Putamen (tissue), 1 donor: ENCODE data around the gene ZBTB20.

Experiments
- DNase-seq: peaks from one replicate; pipeline ENCODE4 v3.0.0-alpha.2; 2016; ENCODE audit warnings: low spot score

The ZBTB20 gene

GRCh38 chr3:114471478-114471877, 675.6 kb downstream of the ZBTB20 start:
- DNase-seq = no peak

- DNase-seq = no peak
These were observed 678.0 kb downstream of the ZBTB20 start for GRCh38 chr3:114469070-114469469.

DNA sequence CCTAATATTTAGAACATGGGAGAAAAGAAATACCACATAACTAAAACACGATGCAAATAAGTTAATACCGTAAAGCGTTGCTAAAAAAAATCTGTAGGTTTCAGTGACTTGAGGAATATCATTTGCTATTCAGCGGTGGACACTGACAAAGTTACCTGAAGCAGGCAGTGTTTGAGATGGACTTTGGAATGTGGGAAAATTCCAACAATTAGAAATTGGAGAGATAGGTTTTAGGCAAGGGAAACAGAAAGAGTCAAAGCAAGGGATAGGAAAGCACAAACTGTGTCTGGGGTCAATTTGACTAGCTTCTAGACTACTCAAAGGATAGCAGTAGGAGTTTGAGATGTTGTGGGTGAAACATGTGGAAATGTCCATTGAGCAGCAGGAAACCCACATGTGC, 680.3 kb downstream of the ZBTB20 start:
- no peak for DNase-seq

- DNase-seq = no peak
These were observed 680.8 kb downstream of the ZBTB20 start for GRCh38 chr3:114466251-114466650.

GRCh38 chr3:114464548-114464947, 682.5 kb downstream of the ZBTB20 start:
- DNase-seq = no peak

- DNase-seq = no peak
These were observed 684.3 kb downstream of the ZBTB20 start for GRCh38 chr3:114462750-114463149.

DNA sequence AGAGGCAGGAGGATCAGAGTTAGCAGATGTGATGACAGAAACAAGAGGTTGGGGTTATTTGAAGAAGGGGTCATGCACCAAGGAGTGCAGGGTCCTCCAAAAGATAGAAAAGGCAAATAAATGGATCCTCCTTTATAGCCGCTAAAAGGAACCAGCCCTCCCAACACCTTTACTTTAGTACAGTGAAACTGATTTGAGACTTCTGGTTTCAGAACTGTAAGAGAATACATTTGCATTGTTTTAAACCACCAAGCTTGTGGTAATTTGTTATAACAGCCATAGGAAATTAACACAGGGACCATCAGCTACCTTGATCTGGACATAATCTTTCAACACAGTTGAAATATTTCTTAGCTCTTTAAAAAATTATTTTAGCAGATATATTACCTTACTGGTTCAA, 686.6 kb downstream of the ZBTB20 start:
- DNase-seq = no peak

- no peak for DNase-seq
These were observed 690.3 kb downstream of the ZBTB20 start for GRCh38 chr3:114456742-114457141.

DNA sequence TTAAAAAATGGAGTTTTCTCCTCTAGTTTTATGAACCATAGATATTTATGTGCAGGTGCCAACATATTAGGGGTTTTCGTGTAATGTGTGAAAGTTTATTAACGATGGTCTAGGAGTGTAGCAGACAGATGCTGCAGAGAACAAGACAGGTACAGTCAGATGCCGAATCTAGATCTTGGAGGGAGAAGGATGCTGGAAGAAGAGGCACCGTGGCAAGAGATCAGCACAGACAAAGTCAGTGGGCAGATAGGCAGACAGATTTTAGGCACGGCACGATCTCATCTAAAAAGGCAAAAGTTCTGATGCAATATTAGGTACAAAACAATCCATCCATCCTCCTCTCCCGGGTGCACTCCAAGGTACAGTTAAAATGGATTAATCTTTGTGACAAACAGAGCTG, 691.7 kb downstream of the ZBTB20 start:
- DNase-seq = peak; percentile 40

DNA sequence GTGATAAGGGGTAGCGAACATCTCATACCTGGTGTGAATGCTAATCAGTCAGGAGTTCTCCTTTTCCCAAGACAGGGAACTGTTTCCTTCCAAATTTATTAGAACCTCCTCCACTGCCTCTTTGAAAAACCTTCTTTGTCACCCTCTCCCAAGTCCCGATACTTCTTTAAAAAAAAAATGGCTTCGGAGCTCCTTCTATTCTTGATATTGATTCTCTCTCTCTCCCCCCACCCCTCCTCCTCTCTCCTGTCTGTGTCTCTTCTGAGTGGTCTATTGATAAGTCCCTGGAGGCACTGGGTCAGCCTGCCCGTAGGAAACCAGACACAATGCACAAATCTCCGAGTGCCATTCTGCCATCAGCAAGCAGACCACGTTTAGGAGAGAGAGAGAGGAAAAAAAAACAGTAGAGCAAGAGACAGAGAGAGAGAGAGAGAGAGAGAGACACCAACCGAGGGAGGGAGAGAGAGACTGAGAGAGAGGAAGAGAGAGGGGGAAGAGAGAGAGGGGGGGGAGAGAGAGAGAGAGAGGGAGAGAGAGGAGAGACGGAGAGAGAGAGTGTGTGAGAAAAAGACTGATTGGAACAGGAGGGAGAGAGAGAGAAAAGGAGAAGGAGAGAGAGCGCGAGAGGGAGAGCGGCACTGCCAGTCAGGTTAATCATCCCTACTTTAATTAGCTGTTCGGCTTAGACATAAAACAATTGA, 692.4 kb downstream of the ZBTB20 start:
- DNase-seq = peak; percentile 88

GRCh38 chr3:114453361-114453780, 693.7 kb downstream of the ZBTB20 start:
- peak; percentile 34 for DNase-seq

GRCh38 chr3:114452937-114453336, 694.2 kb downstream of the ZBTB20 start:
- DNase-seq = peak; percentile 27

- DNase-seq = peak; percentile 50
These were observed 694.8 kb downstream of the ZBTB20 start for GRCh38 chr3:114452256-114452655.

DNA sequence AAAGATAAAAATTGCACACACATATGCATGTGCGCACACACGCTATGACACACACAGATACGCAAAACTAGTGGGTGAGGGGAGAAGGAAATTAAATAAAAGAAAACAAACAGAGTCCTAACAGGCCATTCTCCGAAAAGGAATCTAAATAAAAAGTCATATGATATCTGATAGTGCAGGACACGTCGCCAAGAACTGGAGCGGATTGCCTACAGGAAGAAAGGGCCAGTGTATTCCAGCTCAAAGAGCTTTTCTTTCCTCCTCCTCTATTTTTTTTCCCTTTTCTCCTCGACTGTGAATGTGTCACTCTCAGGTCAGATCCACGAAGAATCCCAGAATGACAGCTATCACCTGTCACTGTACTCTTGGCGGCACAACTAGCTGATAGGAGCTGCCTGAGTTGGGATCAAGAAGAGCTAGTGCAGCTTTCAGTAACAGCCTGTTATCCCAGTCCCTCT, 695.5 kb downstream of the ZBTB20 start:
- peak; percentile 83 for DNase-seq

DNA sequence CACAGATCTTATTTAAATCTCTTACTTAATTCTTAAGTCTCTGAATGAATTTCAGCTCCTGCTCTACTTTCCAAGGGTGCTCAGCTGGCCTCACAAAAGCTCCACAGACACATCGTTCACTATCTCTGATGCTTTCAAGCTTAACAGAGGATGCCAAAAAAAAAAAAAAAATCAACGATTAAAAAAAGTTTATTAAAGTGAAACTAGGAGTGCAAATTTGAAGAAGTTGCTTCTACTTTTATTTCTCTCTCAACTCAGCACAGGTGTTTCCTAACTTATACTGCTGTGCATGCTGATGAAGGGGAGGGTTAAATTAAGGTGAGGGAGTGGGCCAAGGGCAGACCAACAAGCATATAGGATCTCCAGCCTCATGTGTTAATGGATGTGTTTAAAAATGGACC, 696.0 kb downstream of the ZBTB20 start:
- DNase-seq = peak; percentile 33

GRCh38 chr3:114450008-114450596, 697.0 kb downstream of the ZBTB20 start:
- DNase-seq = peak; percentile 30

- DNase-seq = no peak
These were observed 697.6 kb downstream of the ZBTB20 start for GRCh38 chr3:114449271-114450007.

- DNase-seq = peak; percentile 18
These were observed 699.1 kb downstream of the ZBTB20 start for GRCh38 chr3:114447950-114448479.

- peak; percentile 41 for DNase-seq
These were observed 699.5 kb downstream of the ZBTB20 start for GRCh38 chr3:114447545-114447944.

DNA sequence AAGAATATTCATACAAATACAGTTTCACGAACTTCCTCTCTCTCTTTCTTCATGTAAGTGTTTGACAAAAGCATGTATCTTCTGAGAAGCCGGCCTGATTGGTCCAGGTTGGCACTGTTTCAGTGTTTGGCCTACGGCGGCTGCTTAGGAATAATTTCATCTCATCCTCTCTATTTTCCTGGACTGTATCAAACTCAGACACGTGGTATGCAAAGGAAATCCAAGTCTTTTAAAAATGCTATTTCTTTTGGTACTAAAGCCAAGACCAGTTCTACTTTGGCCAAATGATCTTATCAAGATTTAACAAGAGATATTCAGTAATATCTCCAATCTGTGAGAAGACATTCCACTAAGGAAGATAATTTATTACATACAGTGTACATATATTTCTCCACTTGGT, 700.5 kb downstream of the ZBTB20 start:
- peak; percentile 42 for DNase-seq

DNA sequence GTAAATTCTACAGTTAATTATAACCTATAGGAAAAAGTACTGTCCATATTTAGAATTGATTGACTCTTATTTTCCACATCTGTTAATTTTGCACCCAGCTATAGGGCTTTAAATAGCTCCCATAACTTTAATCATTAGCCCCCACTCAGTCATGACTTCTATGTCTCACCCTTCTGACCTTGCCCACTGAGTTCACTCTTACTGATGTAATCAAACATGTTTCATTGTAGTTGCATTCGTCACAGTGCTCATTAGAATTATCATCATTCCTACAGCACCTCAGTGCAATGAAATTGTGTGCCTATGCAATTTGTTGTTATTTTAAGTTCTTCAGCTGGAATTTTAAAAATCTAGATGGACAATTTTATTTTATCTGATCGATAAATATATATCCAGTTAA, 701.9 kb downstream of the ZBTB20 start:
- DNase-seq = no peak

DNA sequence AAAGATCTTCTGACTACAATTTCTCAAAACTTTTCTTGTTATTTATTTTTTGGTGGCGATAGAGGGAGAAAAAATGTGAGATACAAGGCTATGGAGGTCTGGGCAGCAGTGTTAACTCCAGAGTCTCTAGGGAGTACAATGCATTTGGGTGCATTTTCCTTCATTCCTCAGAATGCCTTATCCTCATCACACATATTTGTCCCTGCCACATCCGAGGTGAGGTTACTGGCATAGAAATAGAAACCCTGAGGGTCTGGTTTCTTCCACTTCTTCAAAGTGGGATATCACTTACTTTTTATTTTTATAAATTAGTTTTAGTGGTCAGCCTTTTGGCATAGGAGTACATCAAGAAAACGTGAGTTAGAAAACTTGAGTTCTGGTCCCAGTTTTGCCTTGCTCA, 702.9 kb downstream of the ZBTB20 start:
- no peak for DNase-seq

- peak; percentile 64 for DNase-seq
These were observed 704.8 kb downstream of the ZBTB20 start for GRCh38 chr3:114442246-114442645.
